Fibroblast of skin of scalp (primary cell): ENCODE data around the gene CTDSP1.

Experiments used
- DNase-seq: peaks from one replicate; pipeline ENCODE4 v3.0.0-alpha.2; 2013

The CTDSP1 gene

GRCh38 chr2:218383892-218384519 is 15.7 kb upstream of the CTDSP1 start:
- no peak for DNase-seq

- DNase-seq, result no peak
Observed at GRCh38 chr2:218384975-218385374, 14.7 kb upstream of the CTDSP1 start.

- DNase-seq, result no peak
Observed at GRCh38 chr2:218386505-218387368, 12.9 kb upstream of the CTDSP1 start.

- DNase-seq, result no peak
Observed at GRCh38 chr2:218387369-218388194, 12.1 kb upstream of the CTDSP1 start.

GRCh38 chr2:218389333-218390150 is 10.1 kb upstream of the CTDSP1 start:
- no peak for DNase-seq

GRCh38 chr2:218391202-218391601 is 8.5 kb upstream of the CTDSP1 start:
- DNase-seq, result no peak

GRCh38 chr2:218392459-218392858 is 7.2 kb upstream of the CTDSP1 start:
- no peak for DNase-seq

GRCh38 chr2:218392891-218393462 is 6.7 kb upstream of the CTDSP1 start:
- DNase-seq, result no peak

- DNase-seq, result no peak
Observed at GRCh38 chr2:218393750-218394290, 5.8 kb upstream of the CTDSP1 start.

- no peak for DNase-seq
Observed at GRCh38 chr2:218394298-218395089, 5.2 kb upstream of the CTDSP1 start.

GRCh38 chr2:218395090-218395444 is 4.6 kb upstream of the CTDSP1 start:
- no peak for DNase-seq

GRCh38 chr2:218395456-218395825 is 4.2 kb upstream of the CTDSP1 start:
- no peak for DNase-seq

GRCh38 chr2:218395826-218396687 is 3.6 kb upstream of the CTDSP1 start:
- DNase-seq, result peak; percentile 99

GRCh38 chr2:218396688-218397462 is 2.8 kb upstream of the CTDSP1 start:
- DNase-seq, result peak; percentile 83

GRCh38 chr2:218397463-218397819 is 2.2 kb upstream of the CTDSP1 start:
- no peak for DNase-seq

- DNase-seq, result peak; percentile 86
Observed at GRCh38 chr2:218397820-218398436, 1.7 kb upstream of the CTDSP1 start.

GRCh38 chr2:218398437-218399390 is 954 bp upstream of the CTDSP1 start:
- peak; percentile 91 for DNase-seq
